ENCODE measurements around the gene SPINT2.

The SPINT2 gene

DNA sequence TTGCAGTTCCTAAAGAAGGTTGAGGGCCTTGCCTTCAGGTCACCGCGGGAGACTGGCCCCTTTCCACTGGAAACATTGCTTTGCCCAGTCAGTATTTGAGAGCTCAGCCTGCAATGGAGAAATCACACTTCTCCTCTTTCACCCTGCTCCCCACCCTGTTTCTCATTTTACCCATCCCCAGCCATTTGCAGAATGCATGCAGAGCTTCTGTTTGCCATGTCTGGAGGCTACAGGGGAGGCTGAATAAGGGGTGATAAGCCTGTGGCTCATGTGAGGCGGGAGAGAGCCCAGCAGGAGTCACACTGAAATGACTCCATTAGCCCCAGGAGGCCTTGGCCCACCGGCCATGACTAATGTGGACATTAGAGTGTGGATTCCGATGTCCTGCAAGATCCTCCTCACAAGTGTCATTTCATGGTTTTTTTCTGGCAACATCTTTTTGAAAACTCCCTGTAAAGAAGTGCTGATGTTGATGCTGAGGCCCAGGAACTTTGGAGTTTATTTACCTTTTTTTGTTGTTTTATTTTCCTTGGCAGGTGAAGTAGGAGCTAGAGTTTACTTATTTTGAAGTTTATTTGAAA lies 6.3 kb downstream of the SPINT2 start:
- FAIRE-seq, result no peak

DNA sequence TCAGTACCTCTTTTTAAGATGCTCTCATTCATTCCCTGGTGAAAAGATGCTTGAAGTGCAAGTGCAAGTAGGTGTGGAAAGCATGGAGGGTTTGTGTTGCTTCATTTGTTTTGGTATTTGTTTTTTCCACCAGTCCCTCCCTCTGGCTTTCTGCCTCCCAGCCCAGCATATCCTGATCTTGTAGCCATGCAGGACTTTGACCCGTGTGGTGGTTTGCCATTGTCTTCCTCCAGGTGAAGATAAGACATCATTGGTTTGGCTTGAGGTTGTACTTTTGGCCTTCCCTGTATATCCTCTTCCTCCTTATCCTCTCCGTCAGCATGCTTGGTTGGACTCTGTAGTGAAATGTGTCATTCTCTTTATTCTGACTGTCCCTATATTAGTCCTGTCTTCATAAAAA lies 9.1 kb downstream of the SPINT2 start:
- FAIRE-seq, result no peak

GRCh38 chr19:38274739-38275138 lies 10.4 kb downstream of the SPINT2 start:
- no peak for FAIRE-seq

DNA sequence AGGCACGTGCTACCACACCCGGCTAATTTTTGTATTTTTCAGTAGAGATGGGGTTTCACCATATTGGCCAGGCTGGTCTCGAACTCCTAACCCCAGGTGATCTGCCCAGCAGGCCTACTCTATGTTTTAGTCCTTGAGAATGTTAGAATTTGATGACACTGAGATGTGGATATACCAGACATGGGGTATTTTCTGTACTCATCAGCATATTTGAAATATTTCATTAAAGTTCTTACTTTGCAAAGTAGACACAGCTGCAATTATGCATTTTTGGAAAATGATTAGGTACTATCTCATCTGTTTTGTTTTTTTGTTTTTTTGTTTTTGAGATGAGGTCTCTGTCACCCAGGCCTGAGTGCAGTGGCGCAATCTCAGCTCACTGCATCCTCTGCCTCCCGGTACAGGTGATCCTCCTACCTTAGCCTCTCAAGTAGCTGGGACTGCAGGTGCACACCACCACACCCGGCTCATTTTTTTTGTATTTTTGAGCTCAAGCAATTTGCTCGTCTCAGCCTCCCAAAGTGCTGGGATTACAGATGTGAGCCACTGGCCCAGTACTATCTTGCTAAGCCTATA lies 12.7 kb downstream of the SPINT2 start:
- FAIRE-seq, result no peak

- FAIRE-seq, result no peak
Observed at GRCh38 chr19:38277549-38277948, 13.2 kb downstream of the SPINT2 start.

- no peak for FAIRE-seq
Observed at GRCh38 chr19:38277969-38278680, 13.8 kb downstream of the SPINT2 start.

DNA sequence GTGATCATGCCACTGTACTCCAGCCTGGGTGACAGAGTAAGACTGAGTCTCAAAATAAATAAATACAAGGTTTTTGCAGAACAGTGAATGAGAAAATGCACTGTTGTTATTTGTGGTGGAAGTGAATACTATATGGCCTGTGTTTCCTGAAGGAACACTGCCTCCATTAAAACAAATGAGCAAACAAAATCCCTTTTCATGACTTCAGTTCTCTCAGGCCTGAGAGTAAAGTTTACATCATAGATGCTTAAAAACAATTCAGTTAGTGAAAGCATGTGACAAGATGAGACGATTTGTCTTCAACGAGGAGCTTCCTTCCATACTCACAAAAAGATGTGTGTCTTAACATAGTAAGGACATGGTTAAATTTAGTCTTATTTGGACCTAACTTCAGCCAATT lies 14.4 kb downstream of the SPINT2 start:
- FAIRE-seq, result no peak

GRCh38 chr19:38280030-38280921 lies 15.9 kb downstream of the SPINT2 start:
- FAIRE-seq, result no peak

- FAIRE-seq, result no peak
Observed at GRCh38 chr19:38281811-38282566, 17.6 kb downstream of the SPINT2 start.

- FAIRE-seq, result no peak
Observed at GRCh38 chr19:38283271-38283670, 18.9 kb downstream of the SPINT2 start.

DNA sequence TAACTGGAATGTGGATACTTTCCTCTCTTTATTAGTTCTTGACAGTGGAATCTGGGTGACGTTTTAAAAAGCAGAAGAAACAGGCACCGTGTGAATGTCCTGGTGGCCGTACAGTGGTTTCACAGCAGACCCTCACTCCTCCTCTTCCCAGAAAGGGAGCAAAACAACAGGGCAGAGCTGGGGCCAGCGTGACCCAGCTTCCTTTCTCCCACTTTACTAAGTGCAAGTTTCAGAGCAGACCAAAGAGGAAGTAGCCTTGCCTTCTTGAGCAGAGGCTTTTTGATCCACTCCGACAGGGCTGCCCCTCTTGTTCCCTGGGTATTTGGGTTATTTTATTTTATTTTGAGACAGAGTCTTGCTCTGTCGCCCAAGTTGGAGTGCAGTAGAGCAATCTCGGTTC lies 20.0 kb downstream of the SPINT2 start:
- peak; percentile 80 for FAIRE-seq

DNA sequence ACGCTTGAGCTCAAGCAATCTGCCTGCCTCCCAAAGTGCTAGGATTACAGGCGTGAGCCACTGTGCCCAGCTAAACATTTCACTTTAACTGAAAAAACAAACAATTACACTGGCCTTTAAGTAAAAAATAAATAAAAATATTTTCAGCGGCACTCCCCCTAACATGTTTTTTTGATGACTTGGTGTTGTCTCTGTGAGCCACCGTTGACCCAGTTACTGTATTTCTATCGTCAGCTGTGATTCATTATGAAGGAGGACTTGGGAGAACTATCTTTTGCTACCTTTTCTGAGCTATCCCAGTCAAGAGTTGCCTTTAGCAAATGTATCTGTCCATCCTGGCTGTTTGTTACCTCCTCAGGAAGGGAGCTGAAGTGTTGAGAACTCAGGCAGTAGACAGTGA lies 21.2 kb downstream of the SPINT2 start:
- peak; percentile 82 for FAIRE-seq

- FAIRE-seq, result no peak
Observed at GRCh38 chr19:38287604-38288003, 23.2 kb downstream of the SPINT2 start.

DNA sequence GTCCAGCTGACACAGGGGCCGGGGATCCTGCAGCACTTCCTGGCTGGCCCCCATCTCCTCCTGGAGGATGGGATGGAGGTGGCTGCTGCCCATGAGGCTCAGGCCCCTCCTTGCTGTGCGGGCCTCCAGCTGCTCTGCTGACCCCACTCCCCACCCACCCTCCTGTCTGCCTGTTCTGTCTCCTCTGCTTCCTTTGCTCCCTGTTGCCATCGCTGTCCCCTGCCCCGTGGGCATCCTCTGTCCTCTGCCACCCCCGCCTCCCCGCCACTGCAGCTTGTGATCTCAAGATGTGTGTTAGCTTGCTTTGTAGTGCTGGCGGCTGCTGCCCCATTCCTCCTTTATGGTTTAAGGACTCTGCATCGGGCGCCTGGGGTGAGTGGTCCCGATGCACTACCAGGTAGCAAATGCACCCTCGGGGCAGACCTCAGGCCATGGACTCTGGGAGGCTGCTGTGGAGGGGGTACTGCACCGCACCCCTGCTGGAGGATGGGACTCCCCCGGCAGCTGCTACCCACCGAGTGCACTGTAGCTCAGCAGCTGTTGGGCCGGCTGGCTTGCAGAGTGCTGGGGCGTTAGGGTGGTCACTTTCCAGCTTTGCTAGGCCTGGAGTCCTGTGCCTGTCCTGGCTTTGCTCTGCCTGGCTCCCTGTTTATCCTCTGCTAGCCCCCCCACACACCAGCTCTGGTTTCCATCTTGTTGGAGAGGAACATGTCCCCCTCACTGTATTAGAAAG lies 23.9 kb downstream of the SPINT2 start:
- no peak for FAIRE-seq

GRCh38 chr19:38289955-38290354 lies 25.6 kb downstream of the SPINT2 start:
- no peak for FAIRE-seq

- no peak for FAIRE-seq
Observed at GRCh38 chr19:38290631-38291147, 26.3 kb downstream of the SPINT2 start.

- no peak for FAIRE-seq
Observed at GRCh38 chr19:38291855-38292254, 27.5 kb downstream of the SPINT2 start.

DNA sequence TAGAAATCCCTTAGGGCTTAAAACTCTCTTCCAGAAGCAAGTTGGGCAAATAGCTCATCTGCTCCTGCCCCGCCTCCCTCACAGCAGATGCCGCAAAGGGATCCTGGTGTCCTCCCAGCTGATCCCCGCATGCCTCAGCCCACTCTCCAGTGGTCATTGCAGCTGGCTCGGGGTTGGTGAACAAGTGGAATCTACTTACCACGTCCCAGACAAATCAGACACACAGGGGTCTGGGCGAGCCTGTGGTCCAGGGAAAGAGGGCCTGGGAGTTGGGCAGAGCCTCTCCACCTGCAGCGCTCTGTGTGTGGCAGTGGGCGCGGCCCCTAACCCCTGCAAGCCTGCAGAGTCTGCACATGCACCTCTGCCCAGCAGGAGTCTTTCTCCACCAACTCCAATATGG lies 28.9 kb downstream of the SPINT2 start:
- FAIRE-seq, result no peak

GRCh38 chr19:38294090-38294489 lies 29.7 kb downstream of the SPINT2 start:
- no peak for FAIRE-seq

GRCh38 chr19:38298821-38299680 lies 34.7 kb downstream of the SPINT2 start:
- FAIRE-seq, result no peak
